ENCODE results near the gene UGGT2. TPM values are rescaled to one million over a fixed set of nuclear protein-coding genes. Genes with fewer than 3 reads are reported as not detected.
"Not testable (repeated sequence)": the region's sequence is repeated elsewhere in the genome, so short reads cannot be mapped to it uniquely, and the experiment has no call there.

The UGGT2 gene
- total and polyA plus RNA-seq, 12 donors, result 10.7 to 60.6 (median 21.9) TPM

DNA sequence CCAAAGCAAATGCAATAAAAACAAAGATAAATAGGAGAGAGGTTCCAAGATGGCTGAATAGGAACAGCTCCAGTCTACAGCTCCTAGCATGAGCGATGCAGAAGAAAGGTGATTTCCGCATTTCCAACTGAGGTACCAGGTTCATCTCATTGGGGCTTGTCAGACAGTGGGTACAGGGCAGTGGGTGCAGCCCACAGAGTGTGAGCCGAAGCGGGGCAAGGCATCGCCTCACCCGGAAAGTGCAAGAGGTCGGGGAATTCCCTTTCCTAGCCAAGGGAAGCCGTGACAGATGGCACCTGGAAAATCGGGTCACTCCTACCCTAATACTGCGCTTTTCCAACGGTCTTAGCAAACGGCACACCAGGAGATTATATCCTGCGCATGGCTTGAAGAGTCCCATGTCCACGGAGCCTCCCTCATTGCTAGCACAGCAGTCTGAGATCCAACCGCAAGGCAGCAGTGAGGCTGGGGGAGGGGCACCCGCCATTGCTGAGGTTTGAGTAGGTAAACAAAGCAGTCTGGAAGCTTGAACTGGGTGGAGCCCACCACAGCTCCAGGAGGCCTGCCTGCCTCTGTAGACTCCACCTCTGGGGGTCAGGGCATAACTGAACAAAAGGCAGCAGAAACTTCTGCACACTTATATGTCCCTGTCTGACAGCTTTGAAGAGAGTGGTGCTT is 6.6 kb downstream of the UGGT2 start:
- H3K36me3 ChIP-seq (replicated peaks in 1 of 2); intact Hi-C loops (cut with DNase I); H3K27ac ChIP-seq; DNase-seq; H3K4me3 ChIP-seq; H3K27me3 ChIP-seq; H3K4me1 ChIP-seq (replicated peaks in 1 of 2); H3K9me3 ChIP-seq (replicated peaks in 1 of 3): not testable (repeated sequence)
- 96 to 97% (median 97%) methylated on average over 16 of the region's 16 CpGs for WGBS, 4 donors

DNA sequence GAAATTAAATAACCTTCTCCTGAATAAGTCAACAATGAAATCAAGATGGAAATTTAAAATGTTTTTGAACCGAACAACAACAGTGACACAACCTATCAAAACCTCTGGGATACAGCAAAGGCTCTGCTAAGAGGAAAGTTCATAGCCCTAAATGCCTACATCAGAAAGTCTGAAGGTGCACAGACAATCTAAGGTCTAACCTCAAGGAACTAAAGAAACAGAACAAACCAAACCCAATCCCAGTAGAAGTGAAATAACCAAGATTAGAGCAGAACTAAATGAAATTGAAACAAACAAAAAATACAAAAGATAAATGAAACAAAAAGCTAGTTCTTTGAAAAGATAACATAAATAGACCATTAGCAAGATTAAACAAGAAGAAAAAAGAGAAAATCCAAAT is 9.0 kb downstream of the UGGT2 start:
- no peaks in the 10 kb centered on the region for H3K36me3 ChIP-seq (replicated peaks in 1 of 2)
- intact Hi-C loops (cut with DNase I), result no loop called here
- no peak overlapping the region for H3K4me3 ChIP-seq
- 96 to 100% (median 98%) methylated on average over 1 of the region's 1 CpG for WGBS, 4 donors
- no peaks in the 10 kb centered on the region for H3K4me1 ChIP-seq (replicated peaks in 1 of 2)
- no peaks in the 10 kb centered on the region for H3K9me3 ChIP-seq (replicated peaks in 1 of 3)
- H3K27ac ChIP-seq, result no peak overlapping the region
- TF ChIP-seq, protein P1, sequence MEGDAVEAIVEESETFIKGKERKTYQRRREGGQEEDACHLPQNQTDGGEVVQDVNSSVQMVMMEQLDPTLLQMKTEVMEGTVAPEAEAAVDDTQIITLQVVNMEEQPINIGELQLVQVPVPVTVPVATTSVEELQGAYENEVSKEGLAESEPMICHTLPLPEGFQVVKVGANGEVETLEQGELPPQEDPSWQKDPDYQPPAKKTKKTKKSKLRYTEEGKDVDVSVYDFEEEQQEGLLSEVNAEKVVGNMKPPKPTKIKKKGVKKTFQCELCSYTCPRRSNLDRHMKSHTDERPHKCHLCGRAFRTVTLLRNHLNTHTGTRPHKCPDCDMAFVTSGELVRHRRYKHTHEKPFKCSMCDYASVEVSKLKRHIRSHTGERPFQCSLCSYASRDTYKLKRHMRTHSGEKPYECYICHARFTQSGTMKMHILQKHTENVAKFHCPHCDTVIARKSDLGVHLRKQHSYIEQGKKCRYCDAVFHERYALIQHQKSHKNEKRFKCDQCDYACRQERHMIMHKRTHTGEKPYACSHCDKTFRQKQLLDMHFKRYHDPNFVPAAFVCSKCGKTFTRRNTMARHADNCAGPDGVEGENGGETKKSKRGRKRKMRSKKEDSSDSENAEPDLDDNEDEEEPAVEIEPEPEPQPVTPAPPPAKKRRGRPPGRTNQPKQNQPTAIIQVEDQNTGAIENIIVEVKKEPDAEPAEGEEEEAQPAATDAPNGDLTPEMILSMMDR (IDR thresholded peaks at IDR 0.05), result no peak
- no peak for TF ChIP-seq POLR2A (IDR thresholded peaks at IDR 0.05)
- H3K27me3 ChIP-seq, result no peaks in the 10 kb centered on the region
- no peak for DNase-seq

DNA sequence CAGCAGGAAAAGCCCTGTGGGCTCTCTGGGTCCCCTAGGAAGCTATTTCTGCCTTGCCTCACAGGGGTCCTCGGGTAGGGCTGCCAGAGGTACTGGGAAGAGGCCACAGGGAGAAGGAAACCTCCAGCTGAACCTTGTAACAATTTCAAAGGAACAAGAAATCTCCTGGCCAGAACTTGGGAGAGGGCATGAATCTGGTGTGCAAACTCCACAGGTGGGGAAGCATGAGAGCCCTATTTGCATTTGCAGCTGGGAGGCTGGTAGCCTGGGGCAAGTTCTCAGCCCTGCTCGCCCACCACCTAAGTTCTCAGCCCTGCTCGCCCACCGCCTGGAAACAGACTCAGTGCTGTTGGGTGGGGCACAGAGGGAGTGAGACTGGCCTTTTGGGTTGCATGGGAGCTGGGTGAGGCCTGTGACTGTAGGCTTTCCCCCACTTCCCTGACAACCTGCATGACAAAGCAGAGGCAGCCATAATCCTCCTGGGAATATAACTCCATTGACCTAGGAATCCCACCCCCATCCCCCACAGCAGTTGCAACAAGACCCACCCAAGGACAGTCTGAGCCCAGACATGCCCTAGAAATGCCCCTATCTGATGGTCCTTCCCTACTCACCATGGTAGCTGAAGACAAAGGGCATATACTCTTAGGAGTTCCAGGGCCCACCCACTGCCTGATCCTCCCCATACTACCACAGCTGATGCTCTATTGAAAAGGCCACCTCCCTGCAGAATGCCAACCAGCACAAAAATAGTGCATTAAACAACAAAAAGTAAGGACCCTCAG is 11.7 kb downstream of the UGGT2 start:
- no peak overlapping the region for H3K4me3 ChIP-seq
- TF ChIP-seq POLR2A (IDR thresholded peaks at IDR 0.05), result no peak
- TF ChIP-seq, protein P1 (IDR thresholded peaks at IDR 0.05), result no peak
- H3K27me3 ChIP-seq, result no peaks in the 10 kb centered on the region
- no peak for DNase-seq
- no peaks in the 10 kb centered on the region for H3K36me3 ChIP-seq (replicated peaks in 1 of 2)
- H3K27ac ChIP-seq, result no peak overlapping the region
- no peaks in the 10 kb centered on the region for H3K4me1 ChIP-seq (replicated peaks in 1 of 2)
- no peaks in the 10 kb centered on the region for H3K9me3 ChIP-seq (replicated peaks in 1 of 3)
- 91 to 100% (median 97%) methylated on average over 2 to 4 of the region's 4 CpGs for WGBS, 4 donors
- intact Hi-C loops (cut with DNase I), result no loop called here

DNA sequence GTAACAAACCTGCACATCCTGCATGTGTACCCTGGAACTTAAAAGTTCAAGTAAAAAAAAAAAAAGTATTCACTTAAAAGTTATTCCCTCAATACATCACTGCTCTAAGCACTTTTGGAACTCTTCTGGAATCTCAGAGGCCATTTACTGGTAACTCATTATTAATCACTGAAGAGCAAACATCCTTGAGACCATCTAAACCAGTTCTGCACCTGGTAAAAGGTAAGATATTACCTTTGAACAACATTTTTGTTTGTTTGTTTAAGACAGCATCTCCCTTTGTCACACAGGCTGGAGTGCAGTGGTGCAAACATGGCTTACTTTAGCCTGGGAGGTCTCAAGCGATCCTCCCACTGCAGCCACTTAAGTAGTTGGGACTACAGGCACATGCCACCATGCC is 16.7 kb downstream of the UGGT2 start:
- TF ChIP-seq POLR2A (IDR thresholded peaks at IDR 0.05), result no peak
- TF ChIP-seq, protein P1 (IDR thresholded peaks at IDR 0.05), result no peak
- no peak for DNase-seq
- Histone ChIP-seq H3K4me3 (no peak overlapping the region), H3K4me1 (replicated peaks in 1 of 2) (no peaks in the 10 kb centered on the region), H3K9me3 (replicated peaks in 1 of 3) (no peaks in the 10 kb centered on the region), H3K27ac (no peak overlapping the region), H3K36me3 (replicated peaks in 1 of 2) (no peaks in the 10 kb centered on the region), H3K27me3 (no peaks in the 10 kb centered on the region)
- 97 to 100% (median 100%) methylated on average over 1 of the region's 1 CpG for WGBS, 4 donors
- intact Hi-C loops (cut with DNase I), result no loop called here

All from adrenal gland (tissue), 12 donors.